BLaER1 (cell line): ENCODE data around the gene TRIM42.

Source experiments
- H3K27ac ChIP-seq: shearing (Covaris generic); formaldehyde crosslinking; 2 replicates; pipeline ENCODE4 v1.8.1; 2022
- H3K27me3 ChIP-seq: shearing (Covaris generic); formaldehyde crosslinking; 2 replicates; pipeline ENCODE4 v1.8.1; 2022
- H3K36me3 ChIP-seq: shearing (Covaris generic); formaldehyde crosslinking; 2 replicates; pipeline ENCODE4 v1.8.1; 2022
- H3K4me1 ChIP-seq: shearing (Covaris generic); formaldehyde crosslinking; 2 replicates; pipeline ENCODE4 v1.8.1; 2022
- H3K4me2 ChIP-seq: shearing (Covaris generic); formaldehyde crosslinking; 2 replicates; pipeline ENCODE4 v1.8.1; 2022
- H3K4me3 ChIP-seq: shearing (Covaris generic); formaldehyde crosslinking; 2 replicates; pipeline ENCODE4 v1.8.1; 2022
- H3K9ac ChIP-seq: shearing (Covaris generic); formaldehyde crosslinking; 2 replicates; pipeline ENCODE4 v1.8.1; 2022
- H3K9me3 ChIP-seq: shearing (Covaris generic); formaldehyde crosslinking; 2 replicates; pipeline ENCODE4 v1.8.1; 2022
- H4K20me1 ChIP-seq: shearing (Covaris generic); formaldehyde crosslinking; 2 replicates; pipeline ENCODE4 v1.8.1; 2022
- Cebpa-rat ChIP-seq: shearing (Covaris generic); IDR thresholded peaks from 2 replicates; pipeline ENCODE4 v1.8.1; 2022

Gene TRIM42

DNA sequence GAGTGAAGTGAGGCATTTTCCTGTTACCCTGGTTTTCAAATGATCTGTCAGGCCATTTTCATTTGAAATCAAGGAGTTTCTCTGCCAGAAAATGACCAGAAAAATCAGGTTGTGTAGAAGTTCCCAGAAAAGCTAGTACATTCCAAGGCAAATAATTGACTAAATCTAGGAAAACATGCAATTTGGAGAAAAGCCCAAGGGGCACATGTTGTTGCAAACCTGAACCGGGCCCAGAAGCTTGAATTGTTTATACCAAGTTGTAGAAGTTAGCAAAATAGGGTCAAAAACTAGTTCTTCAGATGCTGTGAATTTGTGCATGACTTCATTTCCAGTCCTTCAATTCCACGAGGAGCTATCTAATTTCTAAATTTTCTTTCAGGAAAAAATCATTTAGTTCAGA is 31.0 kb downstream of the TRIM42 start:
- H3K27me3 ChIP-seq: no peaks in the 10 kb centered on the region

GRCh38 chr3:140709751-140710150 is 31.9 kb downstream of the TRIM42 start:
- no peak for TF ChIP-seq Cebpa-rat
- no peaks in the 10 kb centered on the region for H3K4me1 ChIP-seq
- H3K9ac ChIP-seq: no peak overlapping the region

More for the DNA sequence above, 31.0 kb downstream of the TRIM42 start:
- Histone ChIP-seq H3K36me3 (no peaks in the 10 kb centered on the region), H4K20me1 (no peaks in the 10 kb centered on the region), H3K4me3 (no peak overlapping the region), H3K4me1 (no peaks in the 10 kb centered on the region), H3K4me2 (no peak overlapping the region), H3K9ac (no peak overlapping the region), H3K9me3 (peaks cover 17% of the 10 kb centered on the region), H3K27ac (no peak overlapping the region)
- no peak for TF ChIP-seq Cebpa-rat

DNA sequence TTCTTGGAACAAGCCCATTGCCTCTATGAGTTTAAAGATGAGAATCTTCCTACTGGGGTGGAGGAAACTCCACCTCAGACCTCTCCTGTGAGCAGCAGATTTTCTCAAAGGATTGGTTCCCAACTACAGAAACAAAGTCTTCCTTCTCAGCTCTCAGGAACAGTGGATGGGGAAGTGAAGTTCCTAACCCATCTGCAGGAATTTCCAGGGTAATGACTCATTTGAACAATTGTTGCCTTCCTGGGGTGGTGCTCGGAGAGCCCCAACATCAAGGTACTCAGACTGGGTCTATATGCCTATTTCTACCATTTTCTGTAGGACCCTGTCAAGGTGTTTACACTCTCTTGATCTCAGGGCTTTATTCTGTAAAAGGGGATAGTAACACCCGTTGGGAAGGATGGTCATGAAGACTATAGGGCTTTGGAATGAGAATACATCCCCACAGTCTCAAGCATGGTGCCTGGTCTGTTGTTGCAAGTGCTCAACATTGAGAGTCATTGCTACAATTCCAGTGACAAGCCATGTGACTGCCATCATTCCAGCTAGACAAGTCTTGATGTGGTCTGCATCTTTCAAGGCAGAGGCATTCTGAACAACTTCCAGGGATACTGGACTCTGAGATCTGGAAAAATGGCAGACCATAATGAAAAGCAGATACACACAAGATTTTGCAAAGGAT is 33.0 kb downstream of the TRIM42 start:
- H3K27me3 ChIP-seq: no peaks in the 10 kb centered on the region
- H3K4me1 ChIP-seq: no peaks in the 10 kb centered on the region
- no peak overlapping the region for H3K4me3 ChIP-seq
- H4K20me1 ChIP-seq: no peaks in the 10 kb centered on the region
- TF ChIP-seq Cebpa-rat: no peak
- H3K4me2 ChIP-seq: no peak overlapping the region
- H3K27ac ChIP-seq: no peak overlapping the region
- H3K9me3 ChIP-seq: peaks cover 7% of the 10 kb centered on the region
- no peaks in the 10 kb centered on the region for H3K36me3 ChIP-seq
- H3K9ac ChIP-seq: no peak overlapping the region

More at GRCh38 chr3:140709751-140710150, 31.9 kb downstream of the TRIM42 start:
- Histone ChIP-seq H3K4me2 (no peak overlapping the region), H3K27me3 (no peaks in the 10 kb centered on the region), H3K9me3 (peaks cover 17% of the 10 kb centered on the region), H3K27ac (no peak overlapping the region), H3K36me3 (no peaks in the 10 kb centered on the region), H4K20me1 (no peaks in the 10 kb centered on the region), H3K4me3 (no peak overlapping the region)

GRCh38 chr3:140711390-140712035 is 33.6 kb downstream of the TRIM42 start:
- Histone ChIP-seq H3K4me2 (no peak overlapping the region), H3K27ac (no peak overlapping the region), H3K36me3 (no peaks in the 10 kb centered on the region), H3K27me3 (no peaks in the 10 kb centered on the region), H4K20me1 (no peaks in the 10 kb centered on the region), H3K4me1 (no peaks in the 10 kb centered on the region), H3K9ac (no peak overlapping the region), H3K9me3 (peaks cover under 1% of the 10 kb centered on the region; the same call in 1 of the 2 replicates), H3K4me3 (no peak overlapping the region)
- no peak for TF ChIP-seq Cebpa-rat

- Histone ChIP-seq H3K9ac (no peak overlapping the region), H3K36me3 (no peaks in the 10 kb centered on the region), H3K4me3 (no peak overlapping the region), H3K9me3 (no peaks in the 10 kb centered on the region), H3K4me2 (no peak overlapping the region), H3K27me3 (no peaks in the 10 kb centered on the region), H3K27ac (no peak overlapping the region), H3K4me1 (no peaks in the 10 kb centered on the region), H4K20me1 (no peaks in the 10 kb centered on the region)
- no peak for TF ChIP-seq Cebpa-rat
Observed at GRCh38 chr3:140712301-140712700, 34.4 kb downstream of the TRIM42 start.

DNA sequence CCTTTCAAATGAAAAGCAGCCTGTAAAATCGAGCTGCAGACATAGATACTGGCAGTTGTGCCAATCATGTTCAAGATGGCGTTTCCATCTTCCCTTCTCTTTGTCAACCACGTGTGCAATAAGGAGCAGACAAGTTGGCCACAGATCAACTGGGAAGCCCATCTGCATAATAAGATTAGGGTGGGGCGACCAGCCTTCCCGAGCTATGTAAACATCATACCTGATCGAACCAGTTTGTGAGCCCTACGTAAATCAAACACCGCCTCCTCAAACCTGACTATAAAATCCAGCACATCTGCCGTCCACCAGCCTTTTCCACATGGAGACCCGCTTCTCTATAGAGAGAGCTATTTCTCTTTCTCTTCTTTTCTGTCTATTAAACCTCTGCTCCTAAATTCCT is 37.2 kb downstream of the TRIM42 start:
- Histone ChIP-seq H3K4me1 (no peaks in the 10 kb centered on the region), H3K4me3 (no peak overlapping the region), H3K27ac (no peak overlapping the region), H3K9ac (no peak overlapping the region), H4K20me1 (no peaks in the 10 kb centered on the region), H3K27me3 (no peaks in the 10 kb centered on the region), H3K9me3 (no peaks in the 10 kb centered on the region), H3K36me3 (no peaks in the 10 kb centered on the region), H3K4me2 (no peak overlapping the region)
- no peak for TF ChIP-seq Cebpa-rat

DNA sequence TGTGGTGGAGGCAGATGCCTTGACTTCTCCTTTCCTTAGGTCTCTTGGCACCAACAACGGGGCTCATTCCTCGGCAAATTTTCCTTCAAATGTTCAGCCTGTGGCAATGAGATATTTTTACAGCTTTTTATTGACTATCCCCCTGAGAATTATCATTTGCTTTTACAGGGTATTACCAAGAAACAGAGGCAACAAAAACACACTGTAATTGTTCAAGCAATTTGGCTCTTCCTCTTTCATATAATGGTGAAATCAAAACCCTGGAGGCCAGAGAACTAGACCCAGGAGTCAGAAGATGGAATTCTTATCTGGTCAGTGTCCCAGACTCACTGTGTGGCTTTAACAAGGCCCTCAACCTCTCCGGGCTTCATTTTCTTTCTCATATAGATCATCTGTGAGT is 40.1 kb downstream of the TRIM42 start:
- Histone ChIP-seq H3K4me1 (no peaks in the 10 kb centered on the region), H3K9ac (no peak overlapping the region), H3K27ac (no peak overlapping the region), H3K9me3 (no peaks in the 10 kb centered on the region), H3K27me3 (no peaks in the 10 kb centered on the region), H3K4me3 (no peak overlapping the region), H4K20me1 (no peaks in the 10 kb centered on the region), H3K4me2 (no peak overlapping the region), H3K36me3 (no peaks in the 10 kb centered on the region)
- no peak for TF ChIP-seq Cebpa-rat

GRCh38 chr3:140719841-140720614 is 42.2 kb downstream of the TRIM42 start:
- Histone ChIP-seq H4K20me1 (no peaks in the 10 kb centered on the region), H3K4me1 (no peaks in the 10 kb centered on the region), H3K27me3 (no peaks in the 10 kb centered on the region), H3K4me3 (no peak overlapping the region), H3K36me3 (no peaks in the 10 kb centered on the region), H3K4me2 (no peak overlapping the region), H3K9me3 (no peaks in the 10 kb centered on the region), H3K27ac (no peak overlapping the region), H3K9ac (no peak overlapping the region)
- TF ChIP-seq Cebpa-rat: no peak

- Histone ChIP-seq H4K20me1 (no peaks in the 10 kb centered on the region), H3K4me1 (no peaks in the 10 kb centered on the region), H3K4me3 (no peak overlapping the region), H3K9ac (no peak overlapping the region), H3K27ac (no peak overlapping the region), H3K4me2 (no peak overlapping the region), H3K9me3 (no peaks in the 10 kb centered on the region), H3K27me3 (no peaks in the 10 kb centered on the region), H3K36me3 (no peaks in the 10 kb centered on the region)
- no peak for TF ChIP-seq Cebpa-rat
Observed at GRCh38 chr3:140723576-140723975, 45.7 kb downstream of the TRIM42 start.
